CD4-positive, alpha-beta memory T cell (primary cell): ENCODE data around the gene RRP8. TPM values are rescaled to one million over a fixed set of nuclear protein-coding genes. Genes with fewer than 3 reads are reported as not detected.
A peak's percentile ranks its signal among the peaks of the same experiment; 100 is the strongest.

Experiments
- CTCF ChIA-PET: fragments of 350-600 bp; sonication (Branson Sonifier 250); formaldehyde crosslinking; loops from one replicate; lab custom pipeline; 2021; ENCODE audit warnings: inconsistent platforms; ENCODE audit not compliant: partially characterized antibody; lab: Charles Lee
- POLR2A ChIA-PET: fragments of 350-600 bp; sonication (Branson Sonifier 250); formaldehyde crosslinking; loops from one replicate; lab custom pipeline; 2021; ENCODE audit not compliant: partially characterized antibody; lab: Charles Lee
- DNase-seq, 5 donors: peaks; one replicate each; pipeline versions ENCODE4 v3.0.0 to v3.0.0-alpha.2; 2020 to 2022; ENCODE audit warnings: mixed read lengths in 1 of 5
- H3K27ac ChIP-seq: one replicate; pipeline ENCODE4 v1.7.0; 2013; ENCODE audit warnings: low read depth, low read length
- H3K27me3 ChIP-seq: 2 replicates; pipeline ENCODE4 v1.7.0; 2013; ENCODE audit warnings: mild to moderate bottlenecking, low read length, moderate library complexity; ENCODE audit not compliant: insufficient read depth
- H3K36me3 ChIP-seq: 2 replicates; pipeline ENCODE4 v1.7.0; 2013; ENCODE audit warnings: mild to moderate bottlenecking, low read length, moderate library complexity; ENCODE audit not compliant: insufficient read depth
- H3K4me1 ChIP-seq: 2 replicates; pipeline ENCODE4 v1.7.0; 2013; ENCODE audit warnings: mild to moderate bottlenecking, low read length, moderate library complexity; ENCODE audit not compliant: insufficient read depth
- H3K4me3 ChIP-seq, 2 donors: one replicate each; pipeline ENCODE4 v1.7.0; 2013; ENCODE audit warnings: low read length in 2 of 2, mild to moderate bottlenecking in 1 of 2
- H3K9me3 ChIP-seq, 2 donors: one replicate each; pipeline ENCODE4 v1.7.0; 2013; ENCODE audit warnings: low read length in 2 of 2, control low read depth in 1 of 2; ENCODE audit not compliant: control insufficient read depth in 1 of 2
- H3K27ac Mint-ChIP-seq, 7 donors: one replicate each; pipeline ENCODE4 v1.8.0; 2020 to 2021; ENCODE audit warnings: mixed read lengths in 7 of 7, mild to moderate bottlenecking in 6 of 7, inconsistent platforms in 3 of 7, moderate library complexity in 3 of 7
- H3K27me3 Mint-ChIP-seq, 2 donors: one replicate each; pipeline ENCODE4 v1.8.0; 2020 to 2021; ENCODE audit warnings: mixed read lengths in 2 of 2
- H3K36me3 Mint-ChIP-seq, 2 donors: one replicate each; pipeline ENCODE4 v1.8.0; 2020 to 2021; ENCODE audit warnings: mixed read lengths in 2 of 2, inconsistent platforms in 1 of 2, mild to moderate bottlenecking in 1 of 2
- H3K4me1 Mint-ChIP-seq, 4 donors: one replicate each; pipeline ENCODE4 v1.8.0; 2020 to 2021; ENCODE audit warnings: mixed read lengths in 4 of 4, mild to moderate bottlenecking in 1 of 4
- H3K4me3 Mint-ChIP-seq, 8 donors: one replicate each; pipeline ENCODE4 v1.8.0; 2020 to 2021; ENCODE audit warnings: mixed read lengths in 8 of 8, mild to moderate bottlenecking in 7 of 8, moderate library complexity in 6 of 8, inconsistent platforms in 3 of 8
- H3K9me3 Mint-ChIP-seq, 8 donors: one replicate each; pipeline ENCODE4 v1.8.0; 2020 to 2021; ENCODE audit warnings: mixed read lengths in 8 of 8, mild to moderate bottlenecking in 5 of 8, inconsistent platforms in 3 of 8, moderate library complexity in 1 of 8
- intact Hi-C: fragments of 100-400 bp; cut with micrococcal nuclease; formaldehyde crosslinking; loops from one replicate; pipeline ENCODE4 v1.15.1; 2023
- polyA plus RNA-seq, 2 donors: library from polyadenylated mRNA; unstranded; fragments of 300-500 nt; fragmentation: Illumina TruSeq; gene quantifications; one replicate each; pipeline ENCODE4 v1.2.3, GENCODE V29; 2021
- total RNA-seq, 2 experiments: library from RNA; stranded (reverse); gene quantifications; one replicate each; pipeline ENCODE4 v1.2.3, GENCODE V29; 2021

RRP8 gene
- total and polyA plus RNA-seq, 4 experiments from 2014 or later: 19.5 to 36.0 (median 29.2) TPM

DNA sequence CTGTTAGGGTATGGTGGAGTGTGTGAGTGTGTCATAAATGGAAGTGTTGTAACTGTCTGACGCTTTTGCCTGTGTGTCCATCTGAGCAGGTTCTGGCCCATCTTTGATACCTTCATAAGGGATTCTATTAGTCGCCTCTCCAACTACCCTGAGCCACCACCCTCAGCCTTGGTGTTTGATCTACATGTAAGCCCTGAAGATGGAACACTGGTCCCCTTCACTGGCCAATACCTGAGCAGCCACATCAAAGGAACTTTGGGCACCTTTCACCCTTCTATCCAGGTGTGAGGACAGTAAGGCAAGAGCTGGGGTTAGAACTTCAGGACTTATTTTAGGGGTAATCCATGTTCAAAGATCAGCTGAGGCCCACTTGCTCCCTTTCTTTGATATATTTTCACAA, 55.3 kb downstream of the RRP8 start:
- no peak for DNase-seq
- Histone ChIP-seq H3K4me1 (peaks cover 3% of the 10 kb centered on the region), H3K36me3 (no peaks in the 10 kb centered on the region), H3K4me3 (no peak overlapping the region), H3K27ac (no peak overlapping the region), H3K27me3 (no peaks in the 10 kb centered on the region), H3K9me3 (no peaks in the 10 kb centered on the region)
- intact Hi-C loops: no loop called here
- ChIA-PET POLR2A (no interaction called here), CTCF (interaction anchor here (1.5 kb wide), 1 partner anchor 17 kb away, joined by 5 read pairs; no protein-coding TSS in a partner anchor)
- no peak overlapping the region for H3K4me3 Mint-ChIP-seq
- H3K27ac Mint-ChIP-seq: peak overlapping the region in 3 of 7 donors; percentile 2 to 22 (median 14)
- H3K36me3 Mint-ChIP-seq: peaks cover 14% of the 10 kb centered on the region in 2 donors
- H3K9me3 Mint-ChIP-seq: peaks cover 0 to 2% (median 0%) of the 10 kb centered on the region in 8 donors
- no peaks in the 10 kb centered on the region for H3K27me3 Mint-ChIP-seq
- H3K4me1 Mint-ChIP-seq: peaks cover 0 to 1% (median under 1%) of the 10 kb centered on the region in 4 donors

DNA sequence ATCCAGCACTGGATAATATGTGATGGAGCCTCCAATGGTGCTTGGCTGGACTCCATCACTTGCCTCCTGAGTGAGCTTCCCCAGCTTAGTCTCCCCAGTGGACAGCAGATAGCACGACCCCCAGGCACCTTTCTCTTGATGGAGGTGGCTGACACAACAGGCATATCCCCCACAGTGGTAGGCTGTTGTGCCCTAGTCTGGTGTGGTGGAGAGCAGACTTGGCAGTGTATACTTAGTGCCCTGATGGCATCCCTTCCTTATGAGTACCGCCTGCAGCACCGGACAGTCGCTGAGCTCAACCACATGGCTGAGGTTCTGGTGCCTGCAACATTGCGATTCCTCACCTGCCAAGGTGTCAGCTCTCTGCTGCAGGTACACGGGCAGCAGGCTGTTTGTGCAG, 56.2 kb downstream of the RRP8 start:
- no peak overlapping the region for H3K4me3 ChIP-seq
- no peaks in the 10 kb centered on the region for H3K27me3 Mint-ChIP-seq
- no peak overlapping the region for H3K27ac ChIP-seq
- H3K9me3 ChIP-seq: no peaks in the 10 kb centered on the region
- H3K4me1 ChIP-seq: peaks cover 13% of the 10 kb centered on the region
- H3K9me3 Mint-ChIP-seq: peaks cover 0 to 2% (median 0%) of the 10 kb centered on the region in 8 donors
- peak overlapping the region in 2 of 7 donors; percentile 35 to 48 for H3K27ac Mint-ChIP-seq
- no peaks in the 10 kb centered on the region for H3K36me3 ChIP-seq
- H3K27me3 ChIP-seq: no peaks in the 10 kb centered on the region
- peak overlapping the region in 1 of 8 donors; percentile 12 for H3K4me3 Mint-ChIP-seq
- H3K4me1 Mint-ChIP-seq: peaks cover 9 to 10% (median 9%) of the 10 kb centered on the region in 4 donors
- ChIA-PET POLR2A (no interaction called here), CTCF (interaction anchor here (1.3 kb wide), 1 partner anchor 168 kb away, joined by 5 read pairs; no protein-coding TSS in a partner anchor)
- intact Hi-C loops: no loop called here
- peaks cover 16 to 18% of the 10 kb centered on the region in 2 donors for H3K36me3 Mint-ChIP-seq
- DNase-seq: no peak

DNA sequence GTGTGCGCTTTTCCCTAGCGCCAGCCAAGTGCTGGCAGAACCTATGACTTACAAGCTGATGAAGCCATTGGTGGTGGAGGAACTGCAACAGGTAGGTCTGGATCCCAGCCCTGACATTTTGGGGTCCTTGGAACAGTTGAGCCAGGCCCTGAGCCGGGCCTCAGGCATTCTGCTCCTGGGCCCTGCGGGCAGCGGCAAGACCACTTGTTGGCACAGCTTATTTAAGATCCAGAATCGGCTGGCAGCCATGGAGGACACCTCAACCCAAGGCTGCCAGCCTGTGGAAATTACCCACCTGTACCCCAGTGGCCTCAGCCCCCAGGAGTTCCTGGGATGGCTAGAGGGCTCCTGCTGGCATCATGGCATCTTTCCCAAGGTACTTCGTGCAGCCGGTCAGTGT, 56.7 kb downstream of the RRP8 start:
- Histone ChIP-seq H3K4me3 (no peak overlapping the region), H3K9me3 (no peaks in the 10 kb centered on the region), H3K27me3 (no peaks in the 10 kb centered on the region), H3K27ac (no peak overlapping the region), H3K36me3 (no peaks in the 10 kb centered on the region), H3K4me1 (peaks cover 13% of the 10 kb centered on the region)
- Mint-ChIP-seq H3K9me3 (peaks cover 0 to 2% (median 0%) of the 10 kb centered on the region in 8 donors), H3K36me3 (peaks cover 16 to 18% of the 10 kb centered on the region in 2 donors), H3K27me3 (no peaks in the 10 kb centered on the region), H3K27ac (no peak overlapping the region), H3K4me3 (peak overlapping the region in 1 of 8 donors; percentile 12), H3K4me1 (peaks cover 9 to 10% (median 9%) of the 10 kb centered on the region in 4 donors)
- ChIA-PET POLR2A (no interaction called here), CTCF (interaction anchor here (1.2 to 1.3 kb wide), 2 partner anchors 14 to 167 kb away, joined by 3 to 5 read pairs; no protein-coding TSS in a partner anchor)
- DNase-seq: no peak
- intact Hi-C loops: no loop called here

DNA sequence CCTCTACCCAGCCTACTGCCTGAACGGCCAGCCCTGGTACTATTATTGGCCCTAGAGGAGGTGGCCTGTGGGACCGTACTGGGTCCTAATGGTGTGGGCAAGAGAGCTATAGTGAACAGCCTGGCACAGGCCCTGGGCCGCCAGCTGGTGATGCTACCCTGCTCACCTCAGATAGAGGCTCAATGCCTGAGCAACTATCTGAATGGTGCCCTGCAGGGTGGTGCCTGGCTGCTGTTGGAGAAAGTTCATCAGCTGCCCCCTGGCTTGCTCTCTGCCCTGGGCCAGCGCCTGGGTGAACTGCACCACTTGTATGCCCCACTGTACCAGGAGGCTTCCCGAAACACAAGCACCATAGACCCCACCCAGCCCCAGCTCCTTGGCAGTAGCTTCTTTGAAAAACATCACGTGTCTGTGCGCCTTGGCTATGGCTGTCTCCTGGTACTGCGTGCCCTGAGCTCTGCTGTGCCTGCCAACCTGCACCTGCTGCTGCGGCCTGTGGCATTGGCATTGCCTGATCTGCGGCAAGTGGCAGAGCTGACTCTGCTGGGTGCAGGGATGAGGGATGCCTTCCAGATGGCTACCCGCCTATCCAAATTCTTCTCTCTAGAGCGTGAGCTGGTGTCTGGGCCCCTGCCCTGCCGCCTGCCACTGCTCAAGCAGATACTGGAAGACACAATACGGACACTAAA, 57.4 kb downstream of the RRP8 start:
- H3K27ac ChIP-seq: no peak overlapping the region

More for the DNA sequence above, 57.4 kb downstream of the RRP8 start:
- H3K4me1 ChIP-seq: peaks cover 13% of the 10 kb centered on the region
- no peak overlapping the region for H3K4me3 ChIP-seq
- H3K27me3 ChIP-seq: no peaks in the 10 kb centered on the region
- no peaks in the 10 kb centered on the region for H3K9me3 ChIP-seq
- H3K36me3 ChIP-seq: no peaks in the 10 kb centered on the region
- H3K36me3 Mint-ChIP-seq: peaks cover 16 to 18% of the 10 kb centered on the region in 2 donors
- peaks cover 0 to 2% (median 0%) of the 10 kb centered on the region in 8 donors for H3K9me3 Mint-ChIP-seq
- DNase-seq: no peak
- H3K27ac Mint-ChIP-seq: no peak overlapping the region
- POLR2A ChIA-PET: no interaction called here
- no peak overlapping the region for H3K4me3 Mint-ChIP-seq
- intact Hi-C loops: no loop called here
- CTCF ChIA-PET: interaction anchor here (1.1 to 1.3 kb wide), 3 partner anchors 13 to 167 kb away, joined by 3 to 5 read pairs (median 3); no protein-coding TSS in a partner anchor
- no peaks in the 10 kb centered on the region for H3K27me3 Mint-ChIP-seq
- peaks cover 9 to 10% (median 9%) of the 10 kb centered on the region in 4 donors for H3K4me1 Mint-ChIP-seq

Other genes starting within 250 kb of the RRP8 start
- 10 to 100 TPM; 39.3 to 43.6 TPM for gene SMPD1, start 213.1 kb downstream of the RRP8 start, total RNA-seq
- 10 to 100 TPM in 1 of 2 donors, 1 to 10 TPM in 1; 9.2 to 12.1 TPM for gene SMPD1, start 213.1 kb downstream of the RRP8 start, polyA plus RNA-seq
- 10 to 100 TPM; 93.2 to 93.5 TPM for gene APBB1, start 184.5 kb downstream of the RRP8 start, total RNA-seq
- 100 to 1,000 TPM in 1 of 2 donors, 10 to 100 TPM in 1; 84.7 to 107 TPM for gene APBB1, start 184.5 kb downstream of the RRP8 start, polyA plus RNA-seq
- 1 to 10 TPM in 1 of 2 experiments, under 1 TPM in 1; 0.83 to 1.3 TPM for gene HPX, start 162.6 kb downstream of the RRP8 start, total RNA-seq
- not detected for gene HPX, start 162.6 kb downstream of the RRP8 start, polyA plus RNA-seq
- 10 to 100 TPM; 22.9 to 23.1 TPM for gene TRIM3, start 129.7 kb downstream of the RRP8 start, total RNA-seq
- gene TRIM3, start 129.7 kb downstream of the RRP8 start, polyA plus RNA-seq: 1 to 10 TPM; 1.2 to 3.5 TPM
- gene ARFIP2, start 122.3 kb downstream of the RRP8 start, total RNA-seq: 10 to 100 TPM; 53.9 to 56.9 TPM
- gene ARFIP2, start 122.3 kb downstream of the RRP8 start, polyA plus RNA-seq: 10 to 100 TPM; 34.1 to 35.8 TPM
- 10 to 100 TPM; 54.7 to 60.3 TPM for gene TIMM10B, start 122.1 kb downstream of the RRP8 start, total RNA-seq
- 10 to 100 TPM; 29.9 to 32.4 TPM for gene TIMM10B, start 122.1 kb downstream of the RRP8 start, polyA plus RNA-seq
- gene DNHD1, start 106.3 kb downstream of the RRP8 start, total RNA-seq: 10 to 100 TPM; 45.9 to 54.0 TPM
- gene DNHD1, start 106.3 kb downstream of the RRP8 start, polyA plus RNA-seq: 1 to 10 TPM; 1.2 to 1.4 TPM
- gene ILK, start 158 bp upstream of the RRP8 start, total RNA-seq: 100 to 1,000 TPM; 131 to 132 TPM
- gene ILK, start 158 bp upstream of the RRP8 start, polyA plus RNA-seq: 100 to 1,000 TPM; 121 to 129 TPM
- 100 to 1,000 TPM; 116 to 120 TPM for gene TAF10, start 8.6 kb upstream of the RRP8 start, total RNA-seq
- 100 to 1,000 TPM; 171 to 367 TPM for gene TAF10, start 8.6 kb upstream of the RRP8 start, polyA plus RNA-seq
- gene TPP1, start 15.8 kb upstream of the RRP8 start, total RNA-seq: 100 to 1,000 TPM; 194 to 198 TPM
- gene TPP1, start 15.8 kb upstream of the RRP8 start, polyA plus RNA-seq: 100 to 1,000 TPM; 103 to 144 TPM
- gene DCHS1, start 52.2 kb upstream of the RRP8 start, total RNA-seq: 1 to 10 TPM; 6.4 to 6.7 TPM
- gene DCHS1, start 52.2 kb upstream of the RRP8 start, polyA plus RNA-seq: 1 to 10 TPM in 1 of 2 donors, under 1 TPM in 1; 0.47 to 2.5 TPM
- gene MRPL17, start 79.7 kb upstream of the RRP8 start, total RNA-seq: 10 to 100 TPM; 33.4 to 36.9 TPM
- 10 to 100 TPM; 12.7 to 42.6 TPM for gene MRPL17, start 79.7 kb upstream of the RRP8 start, polyA plus RNA-seq
- gene OR2AG2, start 168.4 kb upstream of the RRP8 start, total RNA-seq: not detected
- not detected for gene OR2AG2, start 168.4 kb upstream of the RRP8 start, polyA plus RNA-seq
- not detected for gene OR2AG1, start 179.4 kb upstream of the RRP8 start, total RNA-seq
- not detected for gene OR2AG1, start 179.4 kb upstream of the RRP8 start, polyA plus RNA-seq
- gene OR6A2, start 196.1 kb upstream of the RRP8 start, total RNA-seq: not detected
- gene OR6A2, start 196.1 kb upstream of the RRP8 start, polyA plus RNA-seq: not detected
- gene OR10A5, start 242.1 kb upstream of the RRP8 start, total RNA-seq: not detected
- not detected for gene OR10A5, start 242.1 kb upstream of the RRP8 start, polyA plus RNA-seq